GM19099 (cell line): ENCODE measurements around the gene CD99L2.

ENCODE experiments used
- POLR2A ChIP-seq: IDR thresholded peaks from 3 replicates; pipeline ENCODE4 v1.6.1; 2011; ENCODE audit warnings: low read depth; ENCODE audit not compliant: insufficient read length; ENCODE audit errors: extremely low read depth

Gene CD99L2

DNA sequence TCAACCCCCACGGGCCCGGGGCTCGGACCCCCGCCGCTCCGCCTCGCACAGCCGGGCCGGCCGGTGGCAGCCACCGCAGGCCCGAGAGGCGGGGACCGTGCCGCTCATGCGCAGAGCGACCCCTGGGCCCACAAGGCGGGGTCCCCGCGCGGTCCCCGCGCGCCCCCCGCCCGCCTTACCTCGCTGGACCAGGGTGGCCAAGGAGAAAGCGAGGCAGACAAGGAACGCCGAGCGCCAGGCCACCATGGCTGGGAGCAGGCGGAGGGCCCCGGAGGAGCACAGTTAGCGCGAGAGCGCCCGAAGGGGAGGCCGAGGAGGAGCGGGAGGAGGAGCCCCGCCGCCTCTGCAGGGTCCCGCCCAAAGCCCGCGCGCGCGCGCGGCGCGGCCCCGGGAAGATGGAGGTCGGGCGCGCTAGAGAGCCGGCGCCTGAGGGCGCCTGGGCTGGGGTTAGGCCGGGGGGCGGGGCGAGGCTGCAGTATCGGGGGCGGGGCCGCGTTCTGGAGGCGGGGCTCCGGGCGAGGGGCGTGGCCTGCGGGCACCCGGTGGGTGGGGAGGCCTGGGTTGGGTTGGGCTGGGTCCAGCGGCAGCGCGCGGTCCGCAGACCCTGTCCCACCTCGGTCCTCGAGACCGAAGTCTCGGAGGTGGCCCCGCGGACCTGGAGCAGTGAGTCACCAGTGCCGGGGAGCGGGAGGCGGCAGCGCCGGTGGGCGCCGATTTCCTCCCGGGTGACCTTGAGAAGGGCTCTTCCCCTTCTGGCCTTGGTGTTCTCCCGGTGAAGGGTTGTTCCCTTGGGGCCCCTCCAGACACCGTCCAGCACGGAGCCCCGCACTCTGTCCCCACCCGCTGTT is at the start of gene CD99L2:
Gene CD99L2 (minus strand): TSS at position 326 of the 848 bp plus-strand sequence. CDS start 80 bp downstream, at position 246.
- peak; percentile 68 for TF ChIP-seq POLR2A

DNA sequence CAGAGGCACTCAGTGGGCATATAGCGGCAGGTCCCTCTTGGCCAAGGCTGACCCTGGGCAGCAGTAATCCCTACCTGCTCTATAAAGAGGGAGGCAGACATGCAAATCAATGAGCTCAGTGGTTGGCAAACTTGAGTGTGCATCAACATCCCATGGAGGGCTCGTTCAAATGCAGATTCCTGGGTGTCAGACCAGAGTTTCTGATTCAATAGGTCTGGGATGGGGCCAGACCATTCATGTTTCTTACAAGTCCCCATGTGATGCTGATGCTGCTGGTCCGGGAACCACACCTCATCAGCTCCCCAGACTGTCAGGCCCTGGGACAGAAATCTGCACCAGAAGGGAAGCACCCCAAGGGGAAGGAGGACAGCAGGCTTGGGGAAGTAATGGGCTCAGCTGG is 45.8 kb upstream of the CD99L2 start:
- no peak for TF ChIP-seq POLR2A

DNA sequence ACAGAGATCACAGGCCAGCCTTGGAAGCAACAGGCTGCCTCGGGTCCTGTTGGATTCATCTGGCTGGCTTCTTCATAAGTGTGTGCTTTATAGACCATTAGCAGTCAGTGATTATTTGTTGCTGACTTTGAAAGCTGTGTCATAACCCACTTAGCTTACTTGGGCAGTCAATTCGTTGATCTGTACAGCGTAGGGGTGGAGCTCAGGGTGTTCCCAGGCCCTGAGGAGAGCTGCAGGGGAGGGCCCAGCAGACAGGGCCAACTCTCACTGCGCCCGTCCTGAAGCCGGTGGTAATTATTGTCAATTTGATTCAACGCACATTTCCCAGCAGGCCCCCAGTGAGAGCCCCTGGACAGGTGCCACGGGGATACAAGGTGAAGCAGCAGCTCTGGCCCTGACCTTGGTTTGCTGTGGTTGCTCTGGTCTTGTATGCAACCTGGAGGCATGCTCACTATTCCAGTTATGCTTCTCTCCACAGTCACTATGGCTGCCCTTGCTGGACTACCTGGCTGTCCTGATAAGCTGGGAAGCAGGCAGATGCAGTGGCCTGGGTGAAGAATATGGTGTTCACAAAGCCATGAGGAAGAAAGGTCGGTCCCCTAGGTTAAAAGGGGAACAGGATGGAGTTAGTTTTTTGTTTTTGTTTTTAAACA is 44.6 kb upstream of the CD99L2 start:
- TF ChIP-seq POLR2A = no peak

- no peak for TF ChIP-seq POLR2A
These were observed 43.1 kb upstream of the CD99L2 start for GRCh38 chrX:150941580-150941979.

DNA sequence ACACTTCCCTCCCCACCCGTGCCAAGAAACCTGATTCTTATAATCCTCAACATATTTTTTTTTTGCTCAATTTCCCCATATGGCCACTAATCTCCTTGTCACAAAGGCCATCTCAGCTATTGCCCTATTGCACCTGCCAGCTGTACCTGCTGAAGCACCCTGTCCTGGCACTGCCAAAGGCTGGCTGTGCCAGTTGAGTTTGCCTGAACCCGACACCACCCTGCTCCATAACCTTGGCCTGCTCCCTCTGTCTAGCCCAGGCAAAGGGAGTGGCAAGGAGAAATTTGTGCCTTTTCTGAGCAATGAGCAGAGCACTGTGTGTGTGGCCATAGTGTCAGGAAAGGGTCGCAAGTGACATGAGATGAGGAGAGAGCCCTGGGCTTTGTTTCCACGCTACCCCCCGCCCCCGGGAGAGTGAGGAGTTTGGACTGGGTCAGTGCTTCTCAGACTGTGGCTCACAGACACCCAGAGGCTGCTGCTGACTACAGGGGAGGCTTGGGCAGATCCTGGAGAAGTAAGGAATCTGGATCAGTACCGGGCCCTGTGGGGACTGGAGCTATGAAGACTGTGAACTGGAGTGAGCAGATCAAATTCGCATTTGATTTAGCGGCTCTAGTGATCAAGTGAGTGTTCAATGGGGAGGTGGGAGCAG is 42.5 kb upstream of the CD99L2 start:
- no peak for TF ChIP-seq POLR2A

DNA sequence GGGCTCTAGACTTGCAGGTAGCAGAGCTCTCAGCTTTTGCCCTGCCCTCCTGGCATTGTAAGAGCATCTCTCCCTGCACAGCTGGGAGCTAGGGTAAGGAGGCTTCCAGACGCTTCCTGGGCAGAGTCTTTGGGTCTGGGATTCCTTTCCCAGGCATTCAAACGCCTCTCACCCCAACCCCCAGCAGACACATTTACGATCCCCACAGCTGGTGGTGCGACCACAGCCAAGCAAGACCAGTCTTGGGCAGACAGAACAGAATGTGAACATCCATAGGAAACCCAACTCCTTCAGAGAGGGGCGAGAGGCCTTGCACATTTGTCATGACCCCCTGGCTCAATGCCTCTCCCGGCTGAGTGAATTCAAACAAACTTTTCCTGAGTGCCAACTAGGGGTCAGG is 38.1 kb upstream of the CD99L2 start:
- no peak for TF ChIP-seq POLR2A

DNA sequence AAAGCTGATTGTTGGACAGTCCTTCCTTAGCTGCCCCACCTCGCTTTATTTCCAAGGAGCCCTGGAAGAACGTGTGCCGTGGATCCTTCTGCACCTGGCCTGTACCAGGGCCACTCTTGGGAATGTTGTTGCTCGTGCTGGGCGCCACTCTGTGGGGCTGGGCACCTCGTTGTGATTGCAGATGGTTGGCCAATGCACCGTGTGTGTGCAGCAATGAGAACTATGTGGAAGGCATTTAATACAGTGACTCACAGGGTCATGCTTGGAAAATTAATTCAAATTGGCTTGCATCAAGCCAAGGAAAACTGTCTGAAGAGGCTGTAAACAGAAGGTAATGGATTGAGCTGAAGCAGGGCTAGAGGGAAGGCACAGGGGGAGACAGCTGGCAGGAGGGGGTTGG is 37.0 kb upstream of the CD99L2 start:
- no peak for TF ChIP-seq POLR2A

DNA sequence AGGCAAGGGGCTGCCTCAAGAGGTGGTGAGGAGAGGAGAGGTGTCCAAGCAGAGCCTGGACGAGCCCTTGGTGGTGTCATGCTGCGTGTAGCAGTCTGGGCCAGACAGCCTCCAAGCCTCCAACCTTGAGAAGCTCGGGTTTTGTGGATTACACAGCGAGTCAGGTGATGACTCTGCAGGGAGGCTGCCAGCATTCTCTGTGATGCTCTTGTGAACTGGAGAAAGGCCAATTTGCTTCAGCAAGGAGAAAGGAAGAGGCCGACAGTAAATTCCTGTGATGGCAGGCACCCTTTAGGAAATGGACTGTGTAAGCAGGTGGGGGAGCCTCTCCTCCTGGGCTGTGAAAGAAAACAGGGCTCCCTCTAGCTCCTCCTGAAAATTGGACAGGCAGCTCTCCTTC is 36.0 kb upstream of the CD99L2 start:
- TF ChIP-seq POLR2A = no peak

DNA sequence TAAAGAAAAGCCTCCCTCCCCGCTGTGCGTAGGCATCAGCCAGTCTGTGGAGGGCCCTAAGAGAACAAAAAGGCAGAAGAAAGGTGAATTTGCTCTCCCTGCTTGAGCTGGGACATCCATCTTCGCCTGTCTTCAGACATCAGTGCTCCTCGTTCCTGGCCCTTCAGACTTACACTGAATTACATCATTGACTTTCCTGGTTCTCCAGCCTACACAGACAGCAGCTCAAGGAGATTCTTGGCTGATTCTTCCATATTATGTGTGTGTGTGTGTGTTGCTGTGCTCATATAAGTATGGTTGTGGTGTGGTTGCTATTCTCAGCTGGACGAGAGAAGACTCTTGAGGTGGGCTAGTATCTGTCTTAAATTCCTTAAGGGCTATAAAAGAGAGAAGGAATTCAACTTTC is 35.5 kb upstream of the CD99L2 start:
- TF ChIP-seq POLR2A = no peak

DNA sequence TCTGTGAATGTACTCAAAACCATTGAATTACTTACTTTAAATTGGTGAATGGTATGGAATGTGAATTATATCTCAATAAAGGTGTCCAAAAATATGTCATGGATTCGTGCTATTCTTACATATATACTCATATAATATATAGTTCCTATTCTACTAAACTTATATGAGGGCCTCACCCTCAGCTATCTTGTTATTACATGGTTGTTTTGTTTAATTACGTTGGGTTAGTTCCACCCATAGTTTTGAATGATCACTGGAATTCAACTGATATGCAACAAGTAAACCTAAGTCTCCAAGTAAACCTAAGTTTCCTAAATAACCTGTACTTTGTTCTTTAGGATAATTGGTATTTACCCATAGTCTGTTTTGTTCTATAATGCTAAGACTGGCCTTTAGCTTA is 30.6 kb upstream of the CD99L2 start:
- TF ChIP-seq POLR2A = no peak

DNA sequence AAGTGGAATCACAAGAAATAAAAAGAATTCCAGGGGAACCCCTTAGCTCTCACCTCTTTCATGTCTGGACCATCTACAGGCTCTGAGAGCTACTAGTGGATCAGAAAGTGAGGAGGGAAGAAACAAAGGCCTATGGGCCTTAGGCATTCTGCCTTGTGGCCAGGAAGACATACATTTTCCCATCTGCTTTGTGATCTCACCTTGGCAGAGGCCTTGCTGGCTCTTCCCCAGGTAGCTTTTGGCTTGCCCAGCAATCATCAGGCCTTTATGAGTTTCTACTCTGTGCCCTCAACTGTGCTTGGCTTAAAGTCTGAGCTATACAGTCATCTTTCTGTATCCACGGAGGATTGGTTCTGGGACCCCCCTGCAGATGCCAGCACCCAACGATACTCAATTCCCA is 28.3 kb upstream of the CD99L2 start:
- TF ChIP-seq POLR2A = no peak

GRCh38 chrX:150926304-150926703 is 27.8 kb upstream of the CD99L2 start:
- TF ChIP-seq POLR2A = no peak

DNA sequence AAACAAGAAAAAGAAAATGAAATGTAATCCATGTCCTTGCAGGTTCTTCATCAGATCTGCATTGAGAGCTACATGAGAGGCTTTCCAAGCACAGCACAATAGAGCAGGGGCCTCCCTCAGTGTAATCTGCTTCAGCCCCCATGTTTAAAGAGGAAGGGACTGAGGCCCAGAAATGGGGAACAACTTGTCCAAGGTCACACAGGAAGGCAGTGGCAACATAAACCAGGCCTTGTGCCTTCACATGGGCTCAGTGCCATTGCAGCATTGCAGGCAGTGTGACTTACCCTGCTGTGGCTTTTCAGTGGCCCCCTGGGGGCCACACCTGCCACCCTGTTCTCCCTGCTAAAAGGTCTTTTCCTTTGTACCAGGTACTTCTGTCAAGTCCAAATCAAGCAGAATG is 20.9 kb upstream of the CD99L2 start:
- TF ChIP-seq POLR2A = no peak

DNA sequence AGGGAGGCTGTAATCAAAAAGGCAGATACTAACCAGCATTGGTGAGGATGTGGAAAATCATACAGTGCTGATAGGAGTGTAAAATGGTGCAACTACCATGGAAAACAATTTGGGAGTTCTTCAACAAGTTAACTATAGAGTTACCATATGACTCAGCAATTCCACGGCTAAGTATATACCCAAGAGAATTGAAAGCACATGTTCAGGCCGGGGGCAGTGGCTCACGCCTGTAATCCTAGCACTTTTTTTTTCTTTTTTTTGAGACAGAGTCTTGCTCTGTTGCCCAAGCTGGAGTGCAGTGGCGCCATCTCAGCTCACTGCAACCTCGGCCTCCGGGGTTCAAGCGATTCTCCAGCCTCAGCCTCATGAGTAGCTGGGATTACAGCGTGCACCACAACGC is 15.0 kb upstream of the CD99L2 start:
- TF ChIP-seq POLR2A = no peak

DNA sequence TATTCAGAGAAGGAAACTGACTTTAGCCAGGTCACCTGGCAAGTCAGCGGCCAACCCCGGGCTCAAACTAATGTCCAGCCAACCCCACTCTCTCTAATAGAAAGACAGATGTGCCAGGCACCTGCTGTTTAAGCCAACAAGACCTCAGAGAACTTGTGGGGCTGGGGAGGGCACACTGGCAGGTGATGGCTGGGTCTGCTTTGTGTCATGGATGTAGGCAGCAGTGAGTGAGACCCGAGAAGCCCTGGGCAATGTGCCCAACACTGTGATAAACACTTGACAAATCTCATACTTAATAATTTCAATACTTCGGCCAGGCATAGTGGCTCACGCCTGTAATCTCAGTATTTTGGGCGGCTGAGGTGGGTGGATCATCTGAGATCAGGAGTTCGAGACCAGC is 9.0 kb upstream of the CD99L2 start:
- TF ChIP-seq POLR2A = no peak

GRCh38 chrX:150906694-150907093 is 8.2 kb upstream of the CD99L2 start:
- no peak for TF ChIP-seq POLR2A
